Middle frontal gyrus (tissue), 1 donor: ENCODE measurements around the gene SMAP1.

Experiments
- DNase-seq: peaks from one replicate; pipeline ENCODE4 v3.0.0-alpha.2; 2015; ENCODE audit warnings: low spot score; ENCODE audit errors: extremely low spot score

Gene SMAP1

GRCh38 chr6:70841112-70841511 is 173.4 kb downstream of the SMAP1 start:
- DNase-seq = no peak

- no peak for DNase-seq
Observed at GRCh38 chr6:70842541-70842940, 174.9 kb downstream of the SMAP1 start.

- DNase-seq = no peak
Observed at GRCh38 chr6:70843328-70843918, 175.7 kb downstream of the SMAP1 start.

- no peak for DNase-seq
Observed at GRCh38 chr6:70844301-70844700, 176.6 kb downstream of the SMAP1 start.

GRCh38 chr6:70846207-70846835 is 178.6 kb downstream of the SMAP1 start:
- DNase-seq = no peak

- DNase-seq = no peak
Observed at GRCh38 chr6:70847106-70848084, 179.7 kb downstream of the SMAP1 start.

GRCh38 chr6:70849348-70850069 is 181.8 kb downstream of the SMAP1 start:
- DNase-seq = no peak

- no peak for DNase-seq
Observed at GRCh38 chr6:70852667-70853246, 185.1 kb downstream of the SMAP1 start.

GRCh38 chr6:70857387-70858077 is 189.8 kb downstream of the SMAP1 start:
- DNase-seq = no peak

GRCh38 chr6:70860045-70860444 is 192.4 kb downstream of the SMAP1 start:
- DNase-seq = no peak

GRCh38 chr6:70860920-70861319 is 193.2 kb downstream of the SMAP1 start:
- no peak for DNase-seq

- DNase-seq = no peak
Observed at GRCh38 chr6:70863343-70863742, 195.7 kb downstream of the SMAP1 start.

- no peak for DNase-seq
Observed at GRCh38 chr6:70864401-70864800, 196.7 kb downstream of the SMAP1 start.

- DNase-seq = no peak
Observed at GRCh38 chr6:70872469-70872868, 204.8 kb downstream of the SMAP1 start.

- DNase-seq = no peak
Observed at GRCh38 chr6:70874181-70874913, 206.7 kb downstream of the SMAP1 start.

GRCh38 chr6:70879496-70879895 is 211.8 kb downstream of the SMAP1 start:
- DNase-seq = no peak

- no peak for DNase-seq
Observed at GRCh38 chr6:70884074-70884983, 216.6 kb downstream of the SMAP1 start.

GRCh38 chr6:70886071-70886470 is 218.4 kb downstream of the SMAP1 start:
- DNase-seq = no peak

- no peak for DNase-seq
Observed at GRCh38 chr6:70886661-70887060, 219.0 kb downstream of the SMAP1 start.
